Suprapubic skin (tissue), 4 donors: Measurements from ENCODE around the gene RNLS. TPM values are rescaled to one million over a fixed set of nuclear protein-coding genes. Genes with fewer than 3 reads are reported as not detected.

Source experiments
- DNase-seq, 2 donors: peaks; one replicate each; pipeline ENCODE4 v3.0.0-alpha.2; 2019; ENCODE audit warnings: low spot score in 2 of 2
- H3K27ac ChIP-seq: fragments of 200-600 bp; sonication (generic); one replicate; pipeline ENCODE4 v1.5.1; 2019
- H3K27me3 ChIP-seq: fragments of 200-600 bp; sonication (generic); one replicate; pipeline ENCODE4 v1.5.1; 2019
- H3K36me3 ChIP-seq: fragments of 200-600 bp; sonication (generic); one replicate; pipeline ENCODE4 v1.5.1; 2019
- H3K4me1 ChIP-seq: fragments of 200-600 bp; sonication (generic); one replicate; pipeline ENCODE4 v1.5.1; 2019
- H3K4me3 ChIP-seq: fragments of 200-600 bp; sonication (generic); one replicate; pipeline ENCODE4 v1.5.1; 2019; ENCODE audit warnings: mild to moderate bottlenecking
- H3K9me3 ChIP-seq: fragments of 200-600 bp; sonication (generic); one replicate; pipeline ENCODE4 v1.5.1; 2019
- CTCF ChIP-seq, 2 donors: fragments of 200-600 bp in 1 of 2; fragments of 450-650 bp in 1 of 2; sonication (generic) in 1 of 2; IDR thresholded peaks; one replicate each; pipeline ENCODE4 v1.5.1; 2016 to 2019; ENCODE audit warnings: antibody characterized with exemption in 2 of 2, mild to moderate bottlenecking in 1 of 2, moderate library complexity in 1 of 2
- EP300 ChIP-seq: sonication (generic); formaldehyde crosslinking; IDR thresholded peaks from one replicate; pipeline ENCODE4 v1.6.1; 2017; ENCODE audit warnings: antibody characterized with exemption
- POLR2A ChIP-seq, 2 donors: fragments of 450-650 bp; IDR thresholded peaks; one replicate each; pipeline ENCODE4 v1.6.1; 2017; ENCODE audit warnings: antibody characterized with exemption in 2 of 2, mild to moderate bottlenecking in 2 of 2, moderate library complexity in 2 of 2
- POLR2AphosphoS5 ChIP-seq, 3 donors: sonication (generic); formaldehyde crosslinking; IDR thresholded peaks; one replicate each; pipeline ENCODE4 v1.6.1; 2017; ENCODE audit warnings: antibody characterized with exemption in 3 of 3
- WGBS: methylation state at CpG from one replicate; pipeline ENCODE4 v1.1.5; 2018; 5-methylcytosine and 5-hydroxymethylcytosine counted together
- total RNA-seq, 4 donors: library from RNA; depleted of rRNA; stranded (reverse); fragments of >200 nt; gene quantifications; one replicate each; pipeline ENCODE4 v1.1.0, GENCODE V29; 2016

Gene RNLS
- total RNA-seq, 4 donors from 2014 or later, result 9.8 to 23.7 (median 19.2) TPM

- no peaks in the 10 kb centered on the region for H3K36me3 ChIP-seq
- 70% methylated on average over 3 of the region's 3 CpGs for WGBS
- no peak overlapping the region for H3K4me3 ChIP-seq
- no peaks in the 10 kb centered on the region for H3K4me1 ChIP-seq
- TF ChIP-seq EP300 (no peak), POLR2A (IDR thresholded peaks at IDR 0.05) (no peak), CTCF (IDR thresholded peaks at IDR 0.05) (no peak), POLR2AphosphoS5 (IDR thresholded peaks at IDR 0.05) (no peak)
- DNase-seq, result no peak
- no peak overlapping the region for H3K27ac ChIP-seq
- no peaks in the 10 kb centered on the region for H3K9me3 ChIP-seq
- no peaks in the 10 kb centered on the region for H3K27me3 ChIP-seq
These were observed 126.4 kb downstream of the RNLS start for GRCh38 chr10:88456730-88457129.

- Histone ChIP-seq H3K27me3 (no peaks in the 10 kb centered on the region), H3K36me3 (no peaks in the 10 kb centered on the region), H3K4me3 (no peak overlapping the region), H3K27ac (no peak overlapping the region), H3K4me1 (no peaks in the 10 kb centered on the region), H3K9me3 (no peaks in the 10 kb centered on the region)
- DNase-seq, result no peak
- TF ChIP-seq EP300 (no peak), POLR2AphosphoS5 (IDR thresholded peaks at IDR 0.05) (no peak), CTCF (IDR thresholded peaks at IDR 0.05) (no peak), POLR2A (IDR thresholded peaks at IDR 0.05) (no peak)
- WGBS, result 91% methylated on average over 2 of the region's 2 CpGs
These were observed 127.3 kb downstream of the RNLS start for GRCh38 chr10:88455831-88456230.

- Histone ChIP-seq H3K4me3 (no peak overlapping the region), H3K4me1 (no peaks in the 10 kb centered on the region), H3K9me3 (no peaks in the 10 kb centered on the region), H3K27ac (no peak overlapping the region), H3K27me3 (no peaks in the 10 kb centered on the region), H3K36me3 (no peaks in the 10 kb centered on the region)
- TF ChIP-seq CTCF (IDR thresholded peaks at IDR 0.05) (no peak), POLR2A (IDR thresholded peaks at IDR 0.05) (no peak), EP300 (no peak), POLR2AphosphoS5 (IDR thresholded peaks at IDR 0.05) (no peak)
- whole genome bisulfite sequencing, result 89% methylated on average over 1 of the region's 1 CpG
- no peak for DNase-seq
These were observed 132.9 kb downstream of the RNLS start for GRCh38 chr10:88450201-88450600.

- Histone ChIP-seq H3K4me3 (no peak overlapping the region), H3K27ac (no peak overlapping the region), H3K27me3 (no peaks in the 10 kb centered on the region), H3K36me3 (no peaks in the 10 kb centered on the region), H3K9me3 (no peaks in the 10 kb centered on the region), H3K4me1 (no peaks in the 10 kb centered on the region)
- WGBS, result 61% methylated on average over 4 of the region's 4 CpGs
- DNase-seq, result no peak
- TF ChIP-seq CTCF (IDR thresholded peaks at IDR 0.05) (no peak), EP300 (no peak), POLR2AphosphoS5 (IDR thresholded peaks at IDR 0.05) (no peak), POLR2A (IDR thresholded peaks at IDR 0.05) (no peak)
These were observed 140.4 kb downstream of the RNLS start for GRCh38 chr10:88442716-88443115.

- Histone ChIP-seq H3K4me3 (no peak overlapping the region), H3K36me3 (no peaks in the 10 kb centered on the region), H3K27me3 (no peaks in the 10 kb centered on the region), H3K9me3 (no peaks in the 10 kb centered on the region), H3K27ac (no peak overlapping the region), H3K4me1 (peaks cover 3% of the 10 kb centered on the region)
- DNase-seq, result no peak
- TF ChIP-seq POLR2A (IDR thresholded peaks at IDR 0.05) (no peak), CTCF (IDR thresholded peaks at IDR 0.05) (no peak), EP300 (no peak)
These were observed 142.6 kb downstream of the RNLS start for GRCh38 chr10:88440541-88440940.
